NCI-H2171 (cell line): ENCODE results near the gene STX12.
A peak's percentile ranks its signal among the peaks of the same experiment; 100 is the strongest.
"Not testable (repeated sequence)": the region's sequence is repeated elsewhere in the genome, so short reads cannot be mapped to it uniquely, and the experiment has no call there.

Source experiments
- DNase-seq: peaks from one replicate; lab custom pipeline; 2025; lab: John Stamatoyannopoulos, UW

STX12 gene

GRCh38 chr1:27830621-27831440, 57.8 kb downstream of the STX12 start, which contains the start of gene PPP1R8:
TSS of gene PPP1R8 (plus strand) at chr1:27830782. CDS start at chr1:27830836, 54 bp downstream.
- peak; percentile 98 for DNase-seq

GRCh38 chr1:27831568-27832410, 58.8 kb downstream of the STX12 start:
- DNase-seq = no peak

GRCh38 chr1:27832762-27833161, 59.7 kb downstream of the STX12 start:
- DNase-seq = no peak

DNA sequence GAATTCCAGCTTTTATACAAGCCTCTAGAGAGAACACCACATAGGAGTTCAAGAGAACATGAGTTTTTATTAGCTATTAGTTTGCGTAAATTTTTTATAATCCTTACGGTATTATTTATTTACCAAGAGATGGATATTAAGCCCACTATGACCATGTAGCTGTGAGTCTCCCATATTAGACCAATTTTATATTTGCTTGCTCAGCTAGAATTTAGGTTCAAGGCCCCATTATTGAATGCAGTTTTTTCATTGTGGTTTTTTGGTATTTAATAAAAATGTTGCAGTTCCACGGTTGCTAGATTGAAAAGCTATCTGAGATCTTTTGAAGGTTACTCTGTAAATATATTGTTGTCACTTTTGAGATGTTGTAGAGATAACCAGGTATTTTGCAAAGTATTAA, 60.5 kb downstream of the STX12 start:
- DNase-seq = no peak

DNA sequence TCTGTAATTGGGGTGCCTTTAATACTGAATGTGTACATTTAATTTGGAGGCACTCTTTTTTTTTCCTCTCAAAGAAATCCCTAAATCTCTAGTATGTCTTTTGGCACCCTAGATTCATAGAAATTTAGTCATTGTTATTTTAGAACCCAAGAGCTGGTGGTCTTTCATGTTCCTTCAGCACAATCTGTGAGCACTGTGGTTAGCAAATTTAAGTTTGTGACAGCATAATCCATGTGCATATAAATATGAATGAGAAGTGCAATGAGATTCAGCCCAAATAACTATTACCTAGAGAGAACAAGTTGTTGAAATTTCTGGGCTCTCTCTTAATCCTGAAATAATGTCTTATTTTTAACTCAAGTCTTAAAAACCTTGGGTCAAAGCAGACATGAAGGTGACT, 62.0 kb downstream of the STX12 start:
- DNase-seq = no peak

DNA sequence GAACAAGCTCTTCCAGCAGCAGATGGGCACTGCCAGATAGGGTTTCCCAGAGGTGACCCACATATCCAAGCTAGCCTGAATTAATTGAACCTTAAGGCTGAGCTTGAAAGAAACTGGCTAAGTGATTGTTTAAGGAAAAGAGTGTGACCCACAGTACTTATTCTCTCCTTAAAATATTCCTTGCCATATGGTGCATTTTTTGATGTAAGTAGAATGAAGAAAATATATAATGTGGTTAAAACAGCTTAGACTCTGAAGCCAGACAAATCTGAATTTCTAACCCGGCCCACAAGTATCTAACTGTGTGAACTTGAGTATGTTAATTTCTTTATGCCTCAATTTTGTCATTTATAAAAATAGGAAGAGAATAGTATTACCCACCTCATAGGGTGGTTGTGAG, 62.5 kb downstream of the STX12 start:
- no peak for DNase-seq

DNA sequence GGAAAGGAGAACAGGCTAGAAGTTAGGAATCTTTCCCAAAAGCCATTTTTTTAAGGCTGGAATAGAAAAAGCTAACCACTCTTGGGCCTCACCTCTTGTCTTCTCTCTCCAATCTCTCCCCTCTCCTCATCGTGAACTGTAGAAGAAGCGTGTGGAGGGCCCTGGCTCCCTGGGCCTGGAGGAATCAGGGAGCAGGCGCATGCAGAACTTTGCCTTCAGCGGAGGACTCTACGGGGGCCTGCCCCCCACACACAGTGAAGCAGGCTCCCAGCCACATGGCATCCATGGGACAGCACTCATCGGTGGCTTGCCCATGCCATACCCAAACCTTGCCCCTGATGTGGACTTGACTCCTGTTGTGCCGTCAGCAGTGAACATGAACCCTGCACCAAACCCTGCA, 76.9 kb downstream of the STX12 start:
- no peak for DNase-seq

DNA sequence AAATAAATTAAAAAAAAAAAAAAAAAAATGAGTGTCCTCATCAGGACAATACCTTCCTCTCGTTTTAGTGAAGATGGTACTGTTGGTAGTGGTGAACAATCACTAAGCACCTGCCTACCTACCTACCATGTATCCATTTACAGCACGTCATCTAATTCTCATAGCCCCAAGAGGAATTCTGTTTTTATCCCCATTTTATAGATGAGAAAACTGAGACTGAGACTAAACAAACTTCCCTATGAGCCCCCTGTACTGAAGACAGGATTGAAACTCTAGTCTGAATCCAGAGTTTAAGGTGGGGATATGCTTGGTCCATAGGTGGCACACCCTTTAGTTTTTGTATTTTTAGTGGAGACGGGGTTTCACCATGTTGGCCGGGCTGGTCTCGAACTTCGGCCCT, 82.1 kb downstream of the STX12 start:
- DNase-seq = no peak

DNA sequence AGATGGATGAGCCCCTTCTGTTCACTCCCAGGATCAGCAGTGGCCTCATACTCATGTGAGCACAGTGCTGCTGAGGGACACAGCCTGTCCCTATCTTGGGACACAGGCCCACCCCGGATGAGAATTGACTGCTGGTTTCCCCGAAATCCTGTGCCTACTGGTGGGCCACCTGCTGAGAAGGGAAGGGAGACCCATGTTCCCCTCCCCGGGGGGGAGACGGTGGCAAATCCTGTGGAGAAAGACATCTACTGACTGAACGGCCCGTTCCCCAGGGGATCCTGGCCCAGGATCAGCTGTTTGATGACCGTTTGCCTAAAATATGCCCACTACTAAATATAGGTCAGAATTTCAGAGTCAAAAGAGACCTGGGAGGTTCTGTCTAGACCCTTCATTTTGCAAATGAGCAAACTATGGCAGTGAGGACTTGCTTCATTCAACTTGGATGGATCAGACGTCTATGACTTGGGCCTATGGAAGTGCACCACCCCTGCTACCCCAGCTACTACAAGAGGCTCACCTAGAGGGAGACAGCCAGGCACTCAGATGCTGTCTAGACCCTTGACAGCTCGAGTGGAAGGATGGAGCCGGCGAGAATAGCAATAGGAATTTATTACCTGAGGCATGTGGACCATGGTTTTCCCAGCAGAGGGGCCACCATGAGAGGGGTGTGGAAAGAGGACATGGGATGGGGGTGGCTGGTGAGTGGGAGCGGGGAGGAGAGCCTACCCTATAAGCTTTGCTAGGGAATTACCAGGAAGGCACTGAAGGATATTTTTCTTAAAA, 83.7 kb downstream of the STX12 start:
- DNase-seq = no peak

DNA sequence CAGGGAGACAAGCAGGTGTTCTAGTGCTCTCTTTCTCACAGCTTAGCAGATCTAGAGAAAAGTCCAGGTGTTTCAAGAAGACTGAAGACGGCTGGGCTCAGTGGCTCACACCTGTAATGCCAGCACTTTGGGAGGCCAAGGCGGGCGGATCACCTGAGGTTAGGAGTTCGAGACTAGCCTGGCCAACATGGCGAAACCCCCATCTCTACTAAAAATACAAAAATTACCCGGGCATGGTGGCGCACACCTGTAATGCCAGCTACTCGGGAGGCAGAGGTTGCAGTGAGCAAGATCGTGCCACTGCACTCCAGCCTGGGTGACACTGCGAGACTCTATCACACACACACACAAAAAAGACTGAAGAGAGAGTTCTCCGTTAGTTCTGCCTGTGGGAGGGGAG, 84.5 kb downstream of the STX12 start:
- DNase-seq = not testable (repeated sequence)

DNA sequence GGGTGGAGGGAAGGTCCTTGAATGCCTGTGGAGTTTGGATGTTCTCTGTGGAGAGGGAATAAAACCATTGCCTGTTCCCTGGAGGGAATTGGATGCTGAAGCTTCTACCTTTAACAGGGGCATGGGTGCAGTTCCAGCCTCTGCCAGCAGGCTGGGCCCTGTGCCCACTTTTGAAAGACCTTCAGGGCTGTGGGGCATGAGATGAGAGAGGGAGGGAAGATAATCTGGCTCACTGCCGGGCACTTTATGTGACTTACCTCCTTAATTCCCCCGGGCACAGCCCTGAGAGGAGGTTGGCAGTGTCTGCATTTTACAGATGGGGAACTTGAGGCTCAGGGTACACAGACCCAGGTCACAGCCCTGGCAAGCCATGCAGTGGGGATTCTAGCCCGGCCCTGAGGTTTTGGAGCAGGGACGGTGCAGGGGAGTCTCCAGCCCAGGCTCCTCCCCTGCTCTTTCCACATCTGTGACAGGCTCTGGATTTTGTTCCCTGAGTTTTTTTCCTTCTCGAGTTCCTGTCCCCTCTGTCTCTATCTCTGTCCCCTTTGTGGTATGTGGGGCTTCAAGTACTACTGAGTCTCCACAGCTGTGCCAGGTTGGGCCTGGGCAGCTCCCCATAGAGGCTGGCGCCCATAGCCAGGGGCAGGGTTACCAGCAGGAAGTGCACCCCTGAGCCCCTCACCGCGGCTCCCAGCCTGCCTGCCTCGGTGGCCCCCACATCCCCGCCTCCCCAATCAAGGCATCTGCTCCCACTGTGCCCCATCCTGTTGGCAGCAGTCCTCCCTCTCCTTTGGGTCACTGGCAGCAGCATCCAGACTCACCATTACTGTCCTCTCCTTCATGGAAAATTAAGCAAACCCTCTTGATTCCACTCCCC, 85.3 kb downstream of the STX12 start:
- peak; percentile 85 for DNase-seq

GRCh38 chr1:27858949-27859576, 86.0 kb downstream of the STX12 start:
- DNase-seq = no peak

DNA sequence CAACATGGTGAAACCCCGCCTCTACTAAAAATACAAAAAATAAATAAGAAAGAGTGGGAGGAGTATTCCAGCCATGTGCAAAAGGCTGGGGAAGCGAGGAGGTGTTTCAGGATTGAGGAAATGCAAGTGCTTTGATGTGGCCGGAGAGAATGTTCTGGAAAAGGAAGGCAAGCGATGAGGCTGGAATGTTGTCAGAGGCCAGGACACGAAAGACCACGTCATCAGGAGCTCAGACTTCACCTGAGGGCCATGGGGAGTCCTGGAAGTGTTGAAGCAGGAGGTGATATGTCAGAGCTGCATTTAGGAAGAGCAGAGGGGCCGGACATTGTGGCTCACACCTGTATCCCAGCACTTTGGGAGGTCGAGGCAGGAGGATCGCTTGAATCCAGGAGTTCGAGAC, 88.4 kb downstream of the STX12 start:
- DNase-seq = no peak

GRCh38 chr1:27862004-27862403, 89.0 kb downstream of the STX12 start:
- no peak for DNase-seq

DNA sequence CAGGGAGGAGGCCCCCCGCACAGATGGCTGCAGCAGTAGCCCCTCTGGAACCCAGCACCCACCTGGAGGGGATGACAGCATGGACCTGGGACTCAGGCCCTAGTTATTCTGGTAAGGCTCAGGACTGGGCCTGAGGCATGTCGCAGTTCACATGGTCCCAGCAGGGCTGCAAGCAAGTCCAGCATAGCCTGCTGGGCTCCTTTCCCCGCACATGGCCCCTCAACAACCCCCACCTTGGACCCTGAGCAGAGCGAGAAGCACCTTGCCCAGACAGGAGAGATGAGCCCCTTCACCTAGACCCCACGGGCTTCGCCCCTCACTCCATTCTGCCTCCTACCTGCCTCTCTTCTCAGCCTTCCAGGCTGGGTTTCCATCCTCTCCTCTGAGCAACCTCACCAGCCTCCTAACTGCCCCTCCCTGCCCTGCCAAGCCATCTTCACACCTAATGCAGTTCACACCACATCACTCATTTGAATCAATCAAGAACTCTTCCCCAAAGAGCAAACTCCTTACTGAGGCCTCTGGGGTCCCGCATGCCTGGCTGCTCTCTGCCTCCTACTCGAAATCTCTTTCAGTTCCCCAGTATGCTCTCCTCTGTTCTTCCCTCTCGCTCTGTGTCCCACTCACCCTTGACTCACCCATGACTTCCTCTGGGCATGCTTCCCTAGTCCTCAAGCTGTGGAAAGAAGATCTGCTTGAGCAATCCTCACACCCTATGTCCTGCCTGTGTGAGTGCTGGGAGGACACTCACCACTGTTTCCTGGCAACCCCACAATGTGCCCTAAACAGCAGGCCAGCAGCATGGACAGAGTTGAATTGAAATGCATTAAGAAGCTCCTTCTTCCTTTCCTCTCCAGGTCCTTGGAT, 89.9 kb downstream of the STX12 start:
- no peak for DNase-seq

DNA sequence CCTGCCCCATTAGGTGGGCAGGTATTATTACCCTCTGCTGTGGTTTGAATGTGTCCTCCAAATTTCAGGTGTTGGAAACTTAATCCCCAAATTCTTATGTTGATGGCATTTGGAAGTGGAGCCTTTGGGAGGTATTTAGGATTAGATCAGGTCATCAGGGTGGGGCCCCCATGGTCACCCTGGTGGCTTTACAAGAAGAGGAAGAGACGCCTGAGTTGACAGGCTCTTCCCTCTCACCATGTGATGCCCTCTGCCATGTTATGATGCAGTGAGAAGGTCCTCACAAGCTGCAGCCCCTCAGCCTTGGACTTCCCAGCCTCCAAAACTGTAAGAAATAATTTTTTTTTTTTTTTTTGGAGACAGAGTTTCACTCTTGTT, 90.5 kb downstream of the STX12 start:
- no peak for DNase-seq

GRCh38 chr1:27864264-27864895, 91.4 kb downstream of the STX12 start:
- no peak for DNase-seq

DNA sequence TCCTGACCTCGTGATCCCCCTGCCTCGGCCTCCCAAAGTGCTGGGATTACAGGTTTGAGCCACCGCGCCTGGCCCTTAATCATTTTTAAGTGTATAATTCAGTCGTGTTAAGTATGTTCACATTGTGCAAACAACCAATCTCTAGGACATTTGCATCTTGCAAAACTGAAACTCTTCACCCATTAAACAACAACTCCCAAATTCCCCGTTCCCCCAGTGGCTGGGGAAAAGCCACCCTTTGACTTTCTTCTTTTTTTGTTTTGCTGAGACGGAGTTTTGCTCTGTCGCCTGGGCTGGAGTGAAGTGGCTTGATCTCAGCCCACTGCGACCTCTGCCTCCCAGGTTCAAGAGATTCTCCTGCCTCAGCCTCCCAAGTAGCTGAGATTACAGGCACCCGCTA, 92.8 kb downstream of the STX12 start:
- DNase-seq = no peak

GRCh38 chr1:27868556-27868931, 95.5 kb downstream of the STX12 start:
- no peak for DNase-seq
